Measurements from ENCODE around the gene MCUR1.

The MCUR1 gene

DNA sequence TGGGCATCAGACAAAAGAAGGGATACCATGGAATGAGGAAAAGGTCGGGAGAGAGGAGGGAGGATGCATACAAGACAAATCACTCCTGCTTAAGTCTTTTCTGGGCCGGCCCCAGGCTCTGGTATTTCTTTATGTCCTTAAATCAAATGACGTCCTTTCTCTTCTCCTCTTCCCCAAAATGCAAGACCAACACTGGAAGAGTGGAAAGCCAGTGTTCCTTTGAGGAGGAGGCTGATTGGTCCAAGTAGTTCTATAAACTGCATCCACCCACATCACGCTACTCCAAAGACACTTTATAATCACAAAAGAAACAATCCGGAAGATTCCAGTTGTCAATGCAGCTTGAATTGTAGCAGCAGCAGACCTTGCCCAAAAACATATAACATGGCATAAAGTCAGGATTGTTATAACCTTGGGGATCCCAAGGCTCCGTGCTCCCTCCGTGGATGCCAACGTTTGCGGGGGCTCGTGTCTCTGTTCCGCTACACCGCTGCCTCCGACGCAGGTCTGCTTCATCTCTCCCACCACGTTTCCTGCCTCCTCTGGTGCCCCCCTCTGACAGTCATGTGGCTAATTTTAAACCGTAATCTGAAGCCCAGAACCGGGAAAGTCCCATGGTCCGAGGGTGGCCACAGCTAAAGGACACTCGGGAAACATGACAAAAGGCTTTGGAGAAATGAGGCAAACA, 47.1 kb downstream of the MCUR1 start:
- DNase-seq, result peak; percentile 54

DNA sequence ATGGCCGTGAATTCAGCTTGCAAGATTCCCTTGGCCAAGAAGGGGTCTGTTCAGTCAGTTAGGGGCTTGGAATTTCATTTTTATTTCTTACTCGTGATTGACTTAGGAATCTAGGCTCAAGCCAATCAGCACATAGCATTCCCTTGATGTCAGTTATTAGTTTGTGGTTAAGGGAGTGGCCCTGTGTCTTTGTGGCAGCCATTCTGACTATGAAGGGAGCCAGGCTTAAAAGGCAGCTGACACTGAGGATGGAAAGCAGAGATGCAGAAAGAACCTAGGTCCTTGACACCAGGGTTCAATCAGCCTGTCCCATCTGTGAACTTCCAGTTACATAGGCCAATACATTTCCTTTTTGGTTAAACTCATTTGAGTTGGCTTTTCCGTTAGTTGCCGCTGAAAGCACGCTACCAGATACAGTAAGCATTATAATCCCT, 48.1 kb downstream of the MCUR1 start:
- Histone ChIP-seq H3K18ac (ENCODE audit: low read depth in 1 of 2, low read length in 2 of 2) (peak overlapping the region in 1 of 2 experiments; percentile 33), H2BK12ac (ENCODE audit: low read length in 2 of 2) (no peak overlapping the region), H2BK5ac (ENCODE audit: low read depth, low read length, poor library complexity, severe bottlenecking) (no peak overlapping the region), H3K14ac (ENCODE audit: low read length in 2 of 2) (no peak overlapping the region), H2BK15ac (ENCODE audit: low read depth, poor library complexity, severe bottlenecking) (no peak overlapping the region), H3K4ac (ENCODE audit: low read depth in 1 of 2, low read length in 2 of 2) (no peak overlapping the region), H3K9ac (ENCODE audit: low read length) (peak overlapping the region; percentile 28), H2BK120ac (ENCODE audit: low read depth, low read length) (no peak overlapping the region), H3K23ac (ENCODE audit: low read length in 2 of 2) (no peak overlapping the region), H3K4me2 (ENCODE audit: low read length, poor library complexity, severe bottlenecking) (no peak overlapping the region), H2AK5ac (ENCODE audit: low read length, severe bottlenecking) (no peak overlapping the region), H3K27ac (ENCODE audit: low read length, poor library complexity, severe bottlenecking) (no peak overlapping the region), H3K36me3 (ENCODE audit: control insufficient read depth in 1 of 2, insufficient read depth in 2 of 2, low read depth in 1 of 2, low read length in 2 of 2) (no peaks in the 10 kb centered on the region), H3K4me1 (ENCODE audit: control insufficient read depth, insufficient read depth, low read depth, low read length) (peaks cover 3% of the 10 kb centered on the region), H3K9me3 (ENCODE audit: control insufficient read depth, low read length) (no peaks in the 10 kb centered on the region), H4K8ac (ENCODE audit: low read length) (no peak overlapping the region), H4K91ac (ENCODE audit: low read length) (no peak overlapping the region), H3K27me3 (ENCODE audit: control insufficient read depth in 1 of 2, insufficient read depth in 1 of 2, low read length in 2 of 2) (no peaks in the 10 kb centered on the region), H2AFZ (ENCODE audit: low read depth, low read length) (no peak overlapping the region), H3K79me1 (replicated peaks; ENCODE audit: low read length, poor library complexity, severe bottlenecking) (no peaks in the 10 kb centered on the region), H3K4me3 (ENCODE audit: insufficient read depth in 1 of 2, low read depth in 1 of 2, low read length in 2 of 2) (no peak overlapping the region)
- WGBS, result 82% methylated on average over 5 of the region's 5 CpGs
- DNase-seq, result peak; percentile 57

More for the DNA sequence above, 47.1 kb downstream of the MCUR1 start:
- no peaks in the 10 kb centered on the region for H3K36me3 ChIP-seq (ENCODE audit: control insufficient read depth in 1 of 2, insufficient read depth in 2 of 2, low read depth in 1 of 2, low read length in 2 of 2)
- H4K8ac ChIP-seq (ENCODE audit: low read length), result no peak overlapping the region
- no peak overlapping the region for H2BK5ac ChIP-seq (ENCODE audit: low read depth, low read length, poor library complexity, severe bottlenecking)
- no peaks in the 10 kb centered on the region for H3K9me3 ChIP-seq (ENCODE audit: control insufficient read depth, low read length)
- no peak overlapping the region for H2AFZ ChIP-seq (ENCODE audit: low read depth, low read length)
- H2BK15ac ChIP-seq (ENCODE audit: low read depth, poor library complexity, severe bottlenecking), result no peak overlapping the region
- H2BK120ac ChIP-seq (ENCODE audit: low read depth, low read length), result no peak overlapping the region
- no peak overlapping the region for H2BK12ac ChIP-seq (ENCODE audit: low read length in 2 of 2)
- no peak overlapping the region for H3K4ac ChIP-seq (ENCODE audit: low read depth in 1 of 2, low read length in 2 of 2)
- peak overlapping the region; percentile 78 for H3K9ac ChIP-seq (ENCODE audit: low read length)
- H3K79me1 ChIP-seq (replicated peaks; ENCODE audit: low read length, poor library complexity, severe bottlenecking), result no peaks in the 10 kb centered on the region
- WGBS, result 46% methylated on average over 17 of the region's 19 CpGs
- no peak overlapping the region for H3K14ac ChIP-seq (ENCODE audit: low read length in 2 of 2)
- H3K4me1 ChIP-seq (ENCODE audit: control insufficient read depth, insufficient read depth, low read depth, low read length), result peaks cover 3% of the 10 kb centered on the region
- no peak overlapping the region for H2AK5ac ChIP-seq (ENCODE audit: low read length, severe bottlenecking)
- peak overlapping the region in 1 of 2 experiments; percentile 67 for H3K4me3 ChIP-seq (ENCODE audit: insufficient read depth in 1 of 2, low read depth in 1 of 2, low read length in 2 of 2)
- H3K18ac ChIP-seq (ENCODE audit: low read depth in 1 of 2, low read length in 2 of 2), result no peak overlapping the region
- H3K27ac ChIP-seq (ENCODE audit: low read length, poor library complexity, severe bottlenecking), result no peak overlapping the region
- no peaks in the 10 kb centered on the region for H3K27me3 ChIP-seq (ENCODE audit: control insufficient read depth in 1 of 2, insufficient read depth in 1 of 2, low read length in 2 of 2)
- H3K4me2 ChIP-seq (ENCODE audit: low read length, poor library complexity, severe bottlenecking), result peak overlapping the region; percentile 41
- H4K91ac ChIP-seq (ENCODE audit: low read length), result no peak overlapping the region
- H3K23ac ChIP-seq (ENCODE audit: low read length in 2 of 2), result no peak overlapping the region

DNA sequence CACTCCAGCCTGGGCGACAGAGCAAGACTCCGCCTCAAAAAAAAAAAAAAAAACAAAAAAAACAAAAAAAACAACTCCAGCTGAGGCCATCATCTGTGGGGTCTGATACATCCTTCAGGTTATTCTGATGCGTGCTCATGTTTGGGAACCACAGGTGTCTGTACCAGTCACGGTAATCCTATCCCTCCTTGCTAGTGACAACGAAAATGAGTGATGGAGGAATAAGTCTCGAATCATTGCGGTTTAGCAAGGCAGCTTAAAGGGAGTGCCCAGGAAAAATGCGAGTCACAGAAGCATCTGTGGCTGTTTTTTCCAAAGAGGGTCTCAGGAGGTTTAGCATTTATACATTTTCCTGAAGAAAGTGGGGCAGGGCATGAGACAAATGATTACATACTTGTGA, 48.8 kb downstream of the MCUR1 start:
- H2AK5ac ChIP-seq (ENCODE audit: low read length, severe bottlenecking), result no peak overlapping the region
- H3K4ac ChIP-seq (ENCODE audit: low read depth in 1 of 2, low read length in 2 of 2), result no peak overlapping the region
- peak; percentile 20 for DNase-seq
- H2BK120ac ChIP-seq (ENCODE audit: low read depth, low read length), result no peak overlapping the region
- H3K27ac ChIP-seq (ENCODE audit: low read length, poor library complexity, severe bottlenecking), result no peak overlapping the region
- no peak overlapping the region for H4K8ac ChIP-seq (ENCODE audit: low read length)
- no peak overlapping the region for H3K4me3 ChIP-seq (ENCODE audit: insufficient read depth in 1 of 2, low read depth in 1 of 2, low read length in 2 of 2)
- no peak overlapping the region for H3K14ac ChIP-seq (ENCODE audit: low read length in 2 of 2)
- H3K4me2 ChIP-seq (ENCODE audit: low read length, poor library complexity, severe bottlenecking), result no peak overlapping the region
- no peak overlapping the region for H3K23ac ChIP-seq (ENCODE audit: low read length in 2 of 2)
- H3K9me3 ChIP-seq (ENCODE audit: control insufficient read depth, low read length), result no peaks in the 10 kb centered on the region
- H2BK12ac ChIP-seq (ENCODE audit: low read length in 2 of 2), result no peak overlapping the region
- WGBS, result 77% methylated on average over 6 of the region's 8 CpGs
- no peak overlapping the region for H3K18ac ChIP-seq (ENCODE audit: low read depth in 1 of 2, low read length in 2 of 2)
- H3K36me3 ChIP-seq (ENCODE audit: control insufficient read depth in 1 of 2, insufficient read depth in 2 of 2, low read depth in 1 of 2, low read length in 2 of 2), result no peaks in the 10 kb centered on the region
- no peak overlapping the region for H2BK15ac ChIP-seq (ENCODE audit: low read depth, poor library complexity, severe bottlenecking)
- no peak overlapping the region for H4K91ac ChIP-seq (ENCODE audit: low read length)
- H3K27me3 ChIP-seq (ENCODE audit: control insufficient read depth in 1 of 2, insufficient read depth in 1 of 2, low read length in 2 of 2), result no peaks in the 10 kb centered on the region
- no peaks in the 10 kb centered on the region for H3K79me1 ChIP-seq (replicated peaks; ENCODE audit: low read length, poor library complexity, severe bottlenecking)
- H2AFZ ChIP-seq (ENCODE audit: low read depth, low read length), result no peak overlapping the region
- H3K9ac ChIP-seq (ENCODE audit: low read length), result peak overlapping the region; percentile 28
- H3K4me1 ChIP-seq (ENCODE audit: control insufficient read depth, insufficient read depth, low read depth, low read length), result peaks cover 3% of the 10 kb centered on the region
- no peak overlapping the region for H2BK5ac ChIP-seq (ENCODE audit: low read depth, low read length, poor library complexity, severe bottlenecking)

DNA sequence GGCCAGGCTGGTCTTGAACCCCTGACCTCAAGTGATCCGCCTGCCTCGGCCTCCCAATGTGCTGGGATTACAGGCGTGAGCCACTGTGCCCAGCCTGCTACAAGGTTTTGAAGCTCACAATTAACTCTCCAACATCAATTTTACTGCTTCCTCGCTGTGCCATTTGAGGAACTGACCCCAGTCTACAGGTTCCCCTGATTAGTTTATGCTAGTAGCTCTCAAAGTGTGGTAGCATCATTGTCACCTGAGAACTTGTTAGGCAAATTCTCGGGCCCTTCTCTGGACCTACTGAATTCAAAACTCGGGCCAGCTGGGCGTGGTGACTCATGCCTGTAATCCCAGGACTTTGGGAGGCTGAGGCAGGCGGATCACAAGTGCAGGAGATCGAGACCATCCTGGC, 49.4 kb downstream of the MCUR1 start:
- Histone ChIP-seq H3K9ac (ENCODE audit: low read length) (no peak overlapping the region), H3K9me3 (ENCODE audit: control insufficient read depth, low read length) (no peaks in the 10 kb centered on the region), H3K4ac (ENCODE audit: low read depth in 1 of 2, low read length in 2 of 2) (no peak overlapping the region), H2AK5ac (ENCODE audit: low read length, severe bottlenecking) (no peak overlapping the region), H3K4me2 (ENCODE audit: low read length, poor library complexity, severe bottlenecking) (no peak overlapping the region), H3K79me1 (replicated peaks; ENCODE audit: low read length, poor library complexity, severe bottlenecking) (no peaks in the 10 kb centered on the region), H3K14ac (ENCODE audit: low read length in 2 of 2) (no peak overlapping the region), H4K91ac (ENCODE audit: low read length) (no peak overlapping the region), H2BK15ac (ENCODE audit: low read depth, poor library complexity, severe bottlenecking) (no peak overlapping the region), H3K18ac (ENCODE audit: low read depth in 1 of 2, low read length in 2 of 2) (no peak overlapping the region), H2BK12ac (ENCODE audit: low read length in 2 of 2) (no peak overlapping the region), H3K27me3 (ENCODE audit: control insufficient read depth in 1 of 2, insufficient read depth in 1 of 2, low read length in 2 of 2) (no peaks in the 10 kb centered on the region), H3K36me3 (ENCODE audit: control insufficient read depth in 1 of 2, insufficient read depth in 2 of 2, low read depth in 1 of 2, low read length in 2 of 2) (no peaks in the 10 kb centered on the region), H2BK120ac (ENCODE audit: low read depth, low read length) (no peak overlapping the region), H2BK5ac (ENCODE audit: low read depth, low read length, poor library complexity, severe bottlenecking) (no peak overlapping the region), H3K27ac (ENCODE audit: low read length, poor library complexity, severe bottlenecking) (no peak overlapping the region), H3K4me3 (ENCODE audit: insufficient read depth in 1 of 2, low read depth in 1 of 2, low read length in 2 of 2) (no peak overlapping the region), H4K8ac (ENCODE audit: low read length) (no peak overlapping the region), H2AFZ (ENCODE audit: low read depth, low read length) (no peak overlapping the region), H3K4me1 (ENCODE audit: control insufficient read depth, insufficient read depth, low read depth, low read length) (peaks cover 3% of the 10 kb centered on the region), H3K23ac (ENCODE audit: low read length in 2 of 2) (no peak overlapping the region)
- DNase-seq, result no peak
- 91% methylated on average over 7 of the region's 9 CpGs for WGBS

Data from mesenchymal stem cell (in vitro differentiated cells and primary cell).